H9 (cell line): ENCODE data around the gene ITM2B. TPM values are rescaled to one million over a fixed set of nuclear protein-coding genes. Genes with fewer than 3 reads are reported as not detected.

Experiments used
- DNase-seq: peaks from one replicate; pipeline ENCODE4 v3.0.0-alpha.2; 2017
- H2AFZ ChIP-seq: one replicate; pipeline ENCODE4 v1.6.1; 2013; ENCODE audit warnings: mild to moderate bottlenecking, low read length, control low read depth, moderate library complexity
- H2AK5ac ChIP-seq: 2 replicates; pipeline ENCODE4 v1.6.1; 2013; ENCODE audit warnings: low read length, control low read depth, mixed read lengths; ENCODE audit not compliant: insufficient read length
- H2BK120ac ChIP-seq: one replicate; pipeline ENCODE4 v1.6.1; 2013; ENCODE audit warnings: low read depth, mild to moderate bottlenecking, low read length, control low read depth, inconsistent platforms; ENCODE audit not compliant: poor library complexity, severe bottlenecking
- H2BK12ac ChIP-seq: 2 replicates; pipeline ENCODE4 v1.6.1; 2013; ENCODE audit warnings: low read length, control low read depth, mixed read lengths, low read depth; ENCODE audit not compliant: insufficient read length
- H2BK15ac ChIP-seq: 2 replicates; pipeline ENCODE4 v1.6.1; 2013; ENCODE audit warnings: low read depth, low read length, control low read depth
- H2BK20ac ChIP-seq: one replicate; pipeline ENCODE4 v1.6.1; 2013; ENCODE audit warnings: low read depth, mild to moderate bottlenecking, low read length, control low read depth, inconsistent platforms; ENCODE audit not compliant: poor library complexity, severe bottlenecking
- H2BK5ac ChIP-seq: 2 replicates; pipeline ENCODE4 v1.6.1; 2013; ENCODE audit warnings: low read length, control low read depth, mixed read lengths; ENCODE audit not compliant: insufficient read length
- H3K14ac ChIP-seq: 2 replicates; pipeline ENCODE4 v1.6.1; 2013; ENCODE audit warnings: low read length, control low read depth; ENCODE audit not compliant: insufficient read depth
- H3K18ac ChIP-seq: 2 replicates; pipeline ENCODE4 v1.6.1; 2013; ENCODE audit warnings: low read depth, mild to moderate bottlenecking, mixed read lengths, low read length, control low read depth; ENCODE audit not compliant: insufficient read length
- H3K23ac ChIP-seq: 2 replicates; pipeline ENCODE4 v1.6.1; 2013; ENCODE audit warnings: low read length, control low read depth, mixed read lengths, low read depth; ENCODE audit not compliant: insufficient read length
- H3K23me2 ChIP-seq: 2 replicates; pipeline ENCODE4 v1.6.1; 2013; ENCODE audit warnings: low read depth, mild to moderate bottlenecking, mixed read lengths, low read length, control low read depth; ENCODE audit not compliant: insufficient read length, poor library complexity, severe bottlenecking
- H3K27ac ChIP-seq: 2 replicates; pipeline ENCODE4 v1.5.1; 2013; ENCODE audit warnings: low read length, control low read depth, mixed read lengths, low read depth; ENCODE audit not compliant: insufficient read length
- H3K27me3 ChIP-seq: 2 replicates; pipeline ENCODE4 v1.6.1; 2013; ENCODE audit warnings: low read length, control low read depth, inconsistent platforms; ENCODE audit not compliant: insufficient read depth
- H3K4ac ChIP-seq: 2 replicates; pipeline ENCODE4 v1.6.1; 2013; ENCODE audit warnings: low read depth, mild to moderate bottlenecking, control low read depth, inconsistent platforms, low read length, moderate library complexity
- H3K4me1 ChIP-seq: 2 replicates; pipeline ENCODE4 v1.6.1; 2013; ENCODE audit warnings: low read length, control low read depth, inconsistent platforms; ENCODE audit not compliant: insufficient read depth
- H3K4me2 ChIP-seq: 2 replicates; pipeline ENCODE4 v1.6.1; 2013; ENCODE audit warnings: low read length, control low read depth, mixed read lengths; ENCODE audit not compliant: insufficient read length, insufficient read depth
- H3K56ac ChIP-seq: 2 replicates; pipeline ENCODE4 v1.6.1; 2013; ENCODE audit warnings: low read depth, mild to moderate bottlenecking, mixed read lengths, low read length, control low read depth; ENCODE audit not compliant: insufficient read length
- H3K79me1 ChIP-seq: 2 replicates; pipeline ENCODE4 v1.6.1; 2013; ENCODE audit warnings: low read depth, mild to moderate bottlenecking, moderate library complexity, low read length, control low read depth, inconsistent platforms; ENCODE audit not compliant: insufficient read depth, poor library complexity, severe bottlenecking
- H3K79me2 ChIP-seq: 2 replicates; pipeline ENCODE4 v1.6.1; 2013; ENCODE audit warnings: low read length, control low read depth, inconsistent platforms; ENCODE audit not compliant: insufficient read depth
- H3K9ac ChIP-seq: 2 replicates; pipeline ENCODE4 v1.6.1; 2013; ENCODE audit warnings: low read length, control low read depth, mixed read lengths; ENCODE audit not compliant: insufficient read length; ENCODE audit errors: extremely low read depth
- H3K9me3 ChIP-seq: one replicate; pipeline ENCODE4 v1.6.1; 2013; ENCODE audit warnings: low read depth, low read length, inconsistent platforms; ENCODE audit not compliant: control insufficient read depth
- H3T11ph ChIP-seq: one replicate; pipeline ENCODE4 v1.6.1; 2013; ENCODE audit warnings: mild to moderate bottlenecking, low read length, control low read depth, inconsistent platforms
- H4K20me1 ChIP-seq: one replicate; pipeline ENCODE4 v1.6.1; 2013; ENCODE audit not compliant: control insufficient read depth, insufficient read length, insufficient read depth
- H4K5ac ChIP-seq: 2 replicates; pipeline ENCODE4 v1.6.1; 2013; ENCODE audit warnings: low read depth, mild to moderate bottlenecking, mixed read lengths, low read length, control low read depth; ENCODE audit not compliant: insufficient read length
- H4K8ac ChIP-seq: replicated peaks from 2 replicates; pipeline ENCODE4 v1.6.1; 2013; ENCODE audit warnings: low read length, control low read depth, mixed read lengths, low read depth; ENCODE audit not compliant: insufficient read length
- H4K91ac ChIP-seq: 2 replicates; pipeline ENCODE4 v1.6.1; 2013; ENCODE audit warnings: low read depth, mild to moderate bottlenecking, moderate library complexity, mixed read lengths, low read length, control low read depth; ENCODE audit not compliant: insufficient read length
- H3K27ac Mint-ChIP-seq, 3 experiments: 2 replicates in 2 of 3; 3 replicates in 1 of 3; pipeline ENCODE4 v1.8.0; 2020 to 2021; ENCODE audit warnings: mixed read lengths in 3 of 3, mild to moderate bottlenecking in 1 of 3, moderate library complexity in 1 of 3
- H3K27me3 Mint-ChIP-seq: 2 replicates; pipeline ENCODE4 v1.8.0; 2021; ENCODE audit warnings: low read depth, mild to moderate bottlenecking, moderate library complexity, mixed read lengths
- H3K36me3 Mint-ChIP-seq, 3 experiments: 2 replicates in 2 of 3; 3 replicates in 1 of 3; pipeline ENCODE4 v1.8.0; 2020 to 2021; ENCODE audit warnings: low read depth in 3 of 3, mixed read lengths in 3 of 3; ENCODE audit not compliant: insufficient read depth in 1 of 3
- H3K4me1 Mint-ChIP-seq, 2 experiments: 2 replicates each; pipeline ENCODE4 v1.8.0; 2020; ENCODE audit warnings: mixed read lengths in 2 of 2
- H3K4me3 Mint-ChIP-seq, 2 experiments: 2 replicates in 1 of 2; 3 replicates in 1 of 2; pipeline ENCODE4 v1.8.0; 2020 to 2021; ENCODE audit warnings: mild to moderate bottlenecking in 2 of 2, mixed read lengths in 2 of 2, moderate library complexity in 1 of 2
- H3K9me3 Mint-ChIP-seq, 2 experiments: 2 replicates in 1 of 2; 3 replicates in 1 of 2; pipeline ENCODE4 v1.8.0; 2020; ENCODE audit warnings: mild to moderate bottlenecking in 2 of 2, mixed read lengths in 2 of 2, moderate library complexity in 1 of 2
- WGBS: extraction: QIAGEN DNeasy Blood & Tissue Kit; methylation state at CpG from one replicate; pipeline ENCODE4 v1.1.7; 2013; ENCODE audit warnings: missing lambda C conversion rate, low lambda C conversion rate, mixed read lengths; ENCODE audit not compliant: insufficient read length; ENCODE audit errors: extremely low coverage; 5-methylcytosine and 5-hydroxymethylcytosine counted together
- total RNA-seq: library from RNA; stranded (reverse); gene quantifications from 2 replicates; pipeline ENCODE4 v1.2.1, GENCODE V29; 2021
- TF ChIP-seq, protein P1 (sequence below): fragments of 200-600 bp; sonication (generic); conservative IDR thresholded peaks from 3 replicates; pipeline ENCODE4 v1.8.0; 2021; ENCODE audit warnings: antibody characterized with exemption, mild to moderate bottlenecking

Gene ITM2B
- total RNA-seq, 1 experiment from 2014 or later, result 175 TPM

GRCh38 chr13:48188601-48189000, 44.4 kb upstream of the ITM2B start:
- Histone ChIP-seq H3K18ac (no peak overlapping the region), H4K20me1 (no peaks in the 10 kb centered on the region), H3K14ac (no peak overlapping the region), H4K5ac (no peak overlapping the region), H2AK5ac (no peak overlapping the region), H2BK15ac (no peak overlapping the region), H3T11ph (no peak overlapping the region), H3K9me3 (no peaks in the 10 kb centered on the region), H4K91ac (no peak overlapping the region), H2BK5ac (no peak overlapping the region), H3K4me2 (no peak overlapping the region), H3K56ac (no peak overlapping the region), H2BK20ac (no peak overlapping the region), H2AFZ (no peak overlapping the region), H3K4ac (no peak overlapping the region), H3K23me2 (no peaks in the 10 kb centered on the region), H3K27ac (no peak overlapping the region), H3K79me2 (no peaks in the 10 kb centered on the region), H3K4me1 (no peaks in the 10 kb centered on the region; the same call in 1 of the 2 replicates), H3K79me1 (no peaks in the 10 kb centered on the region), H3K23ac (no peak overlapping the region), H2BK120ac (no peak overlapping the region), H4K8ac (no peak overlapping the region), H3K9ac (no peak overlapping the region), H3K27me3 (no peaks in the 10 kb centered on the region), H2BK12ac (no peak overlapping the region)
- peaks cover 6 to 17% of the 10 kb centered on the region in 2 experiments for H3K4me1 Mint-ChIP-seq
- TF ChIP-seq, protein P1, sequence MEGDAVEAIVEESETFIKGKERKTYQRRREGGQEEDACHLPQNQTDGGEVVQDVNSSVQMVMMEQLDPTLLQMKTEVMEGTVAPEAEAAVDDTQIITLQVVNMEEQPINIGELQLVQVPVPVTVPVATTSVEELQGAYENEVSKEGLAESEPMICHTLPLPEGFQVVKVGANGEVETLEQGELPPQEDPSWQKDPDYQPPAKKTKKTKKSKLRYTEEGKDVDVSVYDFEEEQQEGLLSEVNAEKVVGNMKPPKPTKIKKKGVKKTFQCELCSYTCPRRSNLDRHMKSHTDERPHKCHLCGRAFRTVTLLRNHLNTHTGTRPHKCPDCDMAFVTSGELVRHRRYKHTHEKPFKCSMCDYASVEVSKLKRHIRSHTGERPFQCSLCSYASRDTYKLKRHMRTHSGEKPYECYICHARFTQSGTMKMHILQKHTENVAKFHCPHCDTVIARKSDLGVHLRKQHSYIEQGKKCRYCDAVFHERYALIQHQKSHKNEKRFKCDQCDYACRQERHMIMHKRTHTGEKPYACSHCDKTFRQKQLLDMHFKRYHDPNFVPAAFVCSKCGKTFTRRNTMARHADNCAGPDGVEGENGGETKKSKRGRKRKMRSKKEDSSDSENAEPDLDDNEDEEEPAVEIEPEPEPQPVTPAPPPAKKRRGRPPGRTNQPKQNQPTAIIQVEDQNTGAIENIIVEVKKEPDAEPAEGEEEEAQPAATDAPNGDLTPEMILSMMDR, result no peak; the same call in 1 of the 3 replicates
- no peaks in the 10 kb centered on the region for H3K27me3 Mint-ChIP-seq
- no peaks in the 10 kb centered on the region for H3K9me3 Mint-ChIP-seq
- H3K36me3 Mint-ChIP-seq, result no peaks in the 10 kb centered on the region
- WGBS, result no CpG with 5 or more reads among the region's 2 CpGs
- no peak overlapping the region for H3K4me3 Mint-ChIP-seq
- H3K27ac Mint-ChIP-seq, result no peak overlapping the region
- DNase-seq, result no peak
